SK-N-SH (cell line): ENCODE measurements around the gene GPR37L1.

Source experiments
- CHD2 ChIP-seq: fragments of 150-350 bp; IDR thresholded peaks from 2 replicates; pipeline ENCODE4 v1.6.1; 2018; ENCODE audit warnings: low read length; ENCODE audit not compliant: partially characterized antibody
- MEF2A ChIP-seq: IDR thresholded peaks from 2 replicates; pipeline ENCODE4 v1.4.0; 2012; ENCODE audit warnings: low read depth, borderline replicate concordance
- NFIC ChIP-seq: IDR thresholded peaks from 2 replicates; pipeline ENCODE4 v1.4.0; 2012; ENCODE audit warnings: borderline replicate concordance
- RAD21 ChIP-seq: IDR thresholded peaks from 2 replicates; pipeline ENCODE4 v1.6.1; 2012; ENCODE audit warnings: mild to moderate bottlenecking, low read length
- RXRA ChIP-seq: IDR thresholded peaks from 2 replicates; pipeline ENCODE4 v1.4.0; 2012; ENCODE audit warnings: low read depth, mild to moderate bottlenecking, borderline replicate concordance
- TF ChIP-seq, protein P1 (sequence below): IDR thresholded peaks from 2 replicates; pipeline ENCODE4 v1.6.1; 2012; ENCODE audit warnings: mild to moderate bottlenecking, low read depth, low read length, moderate library complexity
- TF ChIP-seq, protein P2 (sequence below): fragments of 200-600 bp; sonication (generic); IDR thresholded peaks from 2 replicates; pipeline ENCODE4 v1.6.1; 2017; ENCODE audit warnings: antibody characterized with exemption, mild to moderate bottlenecking, moderate library complexity
- TF ChIP-seq, protein P3 (sequence below): IDR thresholded peaks from 2 replicates; pipeline ENCODE4 v1.4.0; 2012; ENCODE audit warnings: low read depth

DNA sequence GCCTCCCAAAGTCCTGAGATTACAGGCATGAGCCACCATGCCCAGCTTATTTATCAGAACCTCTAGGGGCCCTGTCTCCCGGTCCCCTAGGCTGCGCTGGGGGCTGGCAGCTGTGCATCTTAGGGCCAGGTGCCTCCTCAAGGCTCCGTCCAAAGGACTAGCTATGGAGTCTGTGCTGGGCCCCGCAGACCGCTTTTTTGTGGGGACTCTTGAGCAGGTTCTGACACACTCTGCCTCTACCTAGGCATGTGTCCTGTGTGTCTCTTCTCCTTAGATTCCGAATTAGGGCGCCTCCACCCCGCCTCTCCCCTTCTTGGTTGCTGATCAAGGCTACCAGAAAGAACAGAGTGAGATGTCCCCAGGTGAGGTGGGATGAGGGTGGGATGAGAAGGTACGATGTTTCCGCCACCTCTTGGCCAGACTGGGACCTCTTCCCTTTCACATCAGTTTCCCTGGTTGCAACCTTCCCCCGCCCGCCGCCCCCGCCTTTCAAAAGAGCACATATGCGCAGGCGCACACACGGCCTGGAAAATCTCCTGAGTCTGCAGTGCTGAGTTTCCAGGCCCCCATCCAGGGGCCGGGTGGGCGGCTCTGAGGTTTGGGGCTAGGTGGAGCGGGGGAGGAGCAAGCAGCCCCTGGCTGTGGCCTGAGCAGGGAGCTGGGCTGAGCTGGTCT, 42.7 kb downstream of the GPR37L1 start:
- TF ChIP-seq MEF2A (no peak), RAD21 (no peak), CHD2 (no peak), RXRA (no peak), NFIC (no peak)
- TF ChIP-seq, protein P1, sequence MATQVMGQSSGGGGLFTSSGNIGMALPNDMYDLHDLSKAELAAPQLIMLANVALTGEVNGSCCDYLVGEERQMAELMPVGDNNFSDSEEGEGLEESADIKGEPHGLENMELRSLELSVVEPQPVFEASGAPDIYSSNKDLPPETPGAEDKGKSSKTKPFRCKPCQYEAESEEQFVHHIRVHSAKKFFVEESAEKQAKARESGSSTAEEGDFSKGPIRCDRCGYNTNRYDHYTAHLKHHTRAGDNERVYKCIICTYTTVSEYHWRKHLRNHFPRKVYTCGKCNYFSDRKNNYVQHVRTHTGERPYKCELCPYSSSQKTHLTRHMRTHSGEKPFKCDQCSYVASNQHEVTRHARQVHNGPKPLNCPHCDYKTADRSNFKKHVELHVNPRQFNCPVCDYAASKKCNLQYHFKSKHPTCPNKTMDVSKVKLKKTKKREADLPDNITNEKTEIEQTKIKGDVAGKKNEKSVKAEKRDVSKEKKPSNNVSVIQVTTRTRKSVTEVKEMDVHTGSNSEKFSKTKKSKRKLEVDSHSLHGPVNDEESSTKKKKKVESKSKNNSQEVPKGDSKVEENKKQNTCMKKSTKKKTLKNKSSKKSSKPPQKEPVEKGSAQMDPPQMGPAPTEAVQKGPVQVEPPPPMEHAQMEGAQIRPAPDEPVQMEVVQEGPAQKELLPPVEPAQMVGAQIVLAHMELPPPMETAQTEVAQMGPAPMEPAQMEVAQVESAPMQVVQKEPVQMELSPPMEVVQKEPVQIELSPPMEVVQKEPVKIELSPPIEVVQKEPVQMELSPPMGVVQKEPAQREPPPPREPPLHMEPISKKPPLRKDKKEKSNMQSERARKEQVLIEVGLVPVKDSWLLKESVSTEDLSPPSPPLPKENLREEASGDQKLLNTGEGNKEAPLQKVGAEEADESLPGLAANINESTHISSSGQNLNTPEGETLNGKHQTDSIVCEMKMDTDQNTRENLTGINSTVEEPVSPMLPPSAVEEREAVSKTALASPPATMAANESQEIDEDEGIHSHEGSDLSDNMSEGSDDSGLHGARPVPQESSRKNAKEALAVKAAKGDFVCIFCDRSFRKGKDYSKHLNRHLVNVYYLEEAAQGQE: no peak
- TF ChIP-seq, protein P2, sequence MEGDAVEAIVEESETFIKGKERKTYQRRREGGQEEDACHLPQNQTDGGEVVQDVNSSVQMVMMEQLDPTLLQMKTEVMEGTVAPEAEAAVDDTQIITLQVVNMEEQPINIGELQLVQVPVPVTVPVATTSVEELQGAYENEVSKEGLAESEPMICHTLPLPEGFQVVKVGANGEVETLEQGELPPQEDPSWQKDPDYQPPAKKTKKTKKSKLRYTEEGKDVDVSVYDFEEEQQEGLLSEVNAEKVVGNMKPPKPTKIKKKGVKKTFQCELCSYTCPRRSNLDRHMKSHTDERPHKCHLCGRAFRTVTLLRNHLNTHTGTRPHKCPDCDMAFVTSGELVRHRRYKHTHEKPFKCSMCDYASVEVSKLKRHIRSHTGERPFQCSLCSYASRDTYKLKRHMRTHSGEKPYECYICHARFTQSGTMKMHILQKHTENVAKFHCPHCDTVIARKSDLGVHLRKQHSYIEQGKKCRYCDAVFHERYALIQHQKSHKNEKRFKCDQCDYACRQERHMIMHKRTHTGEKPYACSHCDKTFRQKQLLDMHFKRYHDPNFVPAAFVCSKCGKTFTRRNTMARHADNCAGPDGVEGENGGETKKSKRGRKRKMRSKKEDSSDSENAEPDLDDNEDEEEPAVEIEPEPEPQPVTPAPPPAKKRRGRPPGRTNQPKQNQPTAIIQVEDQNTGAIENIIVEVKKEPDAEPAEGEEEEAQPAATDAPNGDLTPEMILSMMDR: no peak
- TF ChIP-seq, protein P3, sequence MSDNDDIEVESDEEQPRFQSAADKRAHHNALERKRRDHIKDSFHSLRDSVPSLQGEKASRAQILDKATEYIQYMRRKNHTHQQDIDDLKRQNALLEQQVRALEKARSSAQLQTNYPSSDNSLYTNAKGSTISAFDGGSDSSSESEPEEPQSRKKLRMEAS: no peak
